HepG2 (cell line): ENCODE data around the gene FYTTD1. TPM values are rescaled to one million over a fixed set of nuclear protein-coding genes. Genes with fewer than 3 reads are reported as not detected.

Source experiments
- ATF5 ChIP-seq: sonication (generic); formaldehyde crosslinking; IDR thresholded peaks from 2 replicates; pipeline ENCODE4 v1.4.0; 2020; ENCODE audit warnings: mild to moderate bottlenecking, low read depth, missing genetic modification reagents
- DMAP1 ChIP-seq: IDR thresholded peaks from 2 replicates; pipeline ENCODE4 v1.6.1; 2016
- GTF3A ChIP-seq: sonication (generic); formaldehyde crosslinking; conservative IDR thresholded peaks from 2 replicates; pipeline ENCODE4 v1.4.0; 2020; ENCODE audit warnings: mild to moderate bottlenecking, missing genetic modification reagents
- HMG20B ChIP-seq: conservative IDR thresholded peaks from 2 replicates; pipeline ENCODE4 v1.6.1; 2016; ENCODE audit warnings: missing genetic modification reagents, missing compliant biosample characterization
- HNRNPL ChIP-seq: fragments of 200-400 bp; formaldehyde crosslinking; IDR thresholded peaks from 2 replicates; pipeline ENCODE4 v1.6.1; 2017; ENCODE audit warnings: mild to moderate bottlenecking, low read depth, low read length
- HNRNPUL1 ChIP-seq: fragments of 200-400 bp; formaldehyde crosslinking; IDR thresholded peaks from 2 replicates; pipeline ENCODE4 v1.6.1; 2017; ENCODE audit warnings: low read depth, mild to moderate bottlenecking, low read length, moderate library complexity
- JUN ChIP-seq: sonication (generic); formaldehyde crosslinking; IDR thresholded peaks from 2 replicates; pipeline ENCODE4 v1.4.0; 2020; ENCODE audit warnings: mild to moderate bottlenecking, missing genetic modification reagents
- KLF12 ChIP-seq: sonication (generic); formaldehyde crosslinking; IDR thresholded peaks from 2 replicates; pipeline ENCODE4 v1.4.0; 2020; ENCODE audit warnings: missing genetic modification reagents, borderline replicate concordance
- KMT2A ChIP-seq: sonication (generic); formaldehyde crosslinking; IDR thresholded peaks from 2 replicates; pipeline ENCODE4 v1.4.0; 2020; ENCODE audit warnings: missing genetic modification reagents
- KMT2B ChIP-seq: IDR thresholded peaks from 2 replicates; pipeline ENCODE4 v1.6.1; 2016; ENCODE audit warnings: missing genetic modification reagents, missing compliant biosample characterization
- MLX ChIP-seq: IDR thresholded peaks from 2 replicates; pipeline ENCODE4 v1.6.1; 2016
- MTF1 ChIP-seq: sonication (generic); formaldehyde crosslinking; IDR thresholded peaks from 2 replicates; pipeline ENCODE4 v1.5.0; 2020; ENCODE audit warnings: missing genetic modification reagents
- MXD4 ChIP-seq: IDR thresholded peaks from 2 replicates; pipeline ENCODE4 v1.6.1; 2016; ENCODE audit warnings: mild to moderate bottlenecking, missing biosample characterization, missing genetic modification reagents
- RBFOX2 ChIP-seq: fragments of 200-400 bp; formaldehyde crosslinking; IDR thresholded peaks from 2 replicates; pipeline ENCODE4 v1.6.1; 2017; ENCODE audit warnings: low read depth, mild to moderate bottlenecking, low read length
- RELA ChIP-seq: sonication (generic); formaldehyde crosslinking; IDR thresholded peaks from 2 replicates; pipeline ENCODE4 v1.4.0; 2020; ENCODE audit warnings: missing genetic modification reagents
- RORA ChIP-seq: sonication (generic); formaldehyde crosslinking; IDR thresholded peaks from 2 replicates; pipeline ENCODE4 v1.5.0; 2020; ENCODE audit warnings: mild to moderate bottlenecking, missing genetic modification reagents, moderate library complexity
- THAP11 ChIP-seq: IDR thresholded peaks from 2 replicates; pipeline ENCODE4 v1.6.1; 2016; ENCODE audit warnings: missing biosample characterization, missing genetic modification reagents
- ZNF382 ChIP-seq: sonication (generic); formaldehyde crosslinking; IDR thresholded peaks from 2 replicates; pipeline ENCODE4 v1.5.0; 2020; ENCODE audit warnings: missing genetic modification reagents, mild to moderate bottlenecking, borderline replicate concordance
- ZNF691 ChIP-seq: sonication (generic); formaldehyde crosslinking; IDR thresholded peaks from 2 replicates; pipeline ENCODE4 v1.4.0; 2020; ENCODE audit warnings: missing genetic modification reagents, low read depth, mild to moderate bottlenecking, borderline replicate concordance
- polyA plus RNA-seq, 8 experiments: library from polyadenylated mRNA; depleted of rRNA in 3 of 8; stranded (reverse) in 7 of 8; unstranded in 1 of 8; fragments of >200 nt; fragmentation: Illumina TruSeq in 4 of 8; extraction: Trizol in 4 of 8; gene quantifications; 2 replicates each; pipeline versions ENCODE4 v1.2.1 to v1.2.3, GENCODE V29; 2011 to 2016; ENCODE audit warnings: low read depth in 4 of 8, missing spikeins in 1 of 8, mixed read lengths in 1 of 8; ENCODE audit not compliant: insufficient read depth in 1 of 8
- total RNA-seq, 5 experiments: library from RNA; depleted of rRNA; stranded (reverse); fragments of >200 nt; fragmentation: Illumina TruSeq; extraction: Trizol; gene quantifications; 2 replicates each; pipeline ENCODE4 v1.2.3, GENCODE V29; 2016; ENCODE audit warnings: low read depth in 1 of 5
- TF ChIP-seq, protein P1 (sequence below): IDR thresholded peaks from 2 replicates; pipeline ENCODE4 v1.6.1; 2016; ENCODE audit warnings: missing compliant biosample characterization, missing genetic modification reagents, borderline replicate concordance
- TF ChIP-seq, protein P2 (sequence below): sonication (generic); formaldehyde crosslinking; IDR thresholded peaks from 2 replicates; pipeline ENCODE4 v1.4.0; 2020; ENCODE audit warnings: missing genetic modification reagents
- TF ChIP-seq, protein P3 (sequence below): fragments of 450-650 bp; IDR thresholded peaks from 2 replicates; pipeline ENCODE4 v1.6.1; 2017; ENCODE audit warnings: mild to moderate bottlenecking

Gene FYTTD1
- total and polyA plus RNA-seq, 2 of the 13 experiments (the other 11 are each of a cell fraction or from before 2014, with no cell fraction given) = 6.5 to 28.8 TPM

GRCh38 chr3:197791113-197791891 lies 41.6 kb downstream of the FYTTD1 start, which contains the start of gene LRCH3 (continued):
- TF ChIP-seq ZNF691 (peak; percentile 85; the same call in 1 of the 2 replicates), ZNF382 (CRISPR knock-in tag) (no peak), HMG20B (CRISPR knock-in tag) (no peak; the same call in 1 of the 2 replicates), HNRNPUL1 (no peak), KLF12 (CRISPR knock-in tag) (no peak), KMT2B (peak; percentile 92), GTF3A (CRISPR knock-in tag) (0 out of 2 replicates have a peak, but pooled peaks have one; percentile 78), HNRNPL (no peak), ATF5 (CRISPR knock-in tag) (no peak), DMAP1 (CRISPR knock-in tag) (peak; percentile 88; the same call in 1 of the 2 replicates), RORA (CRISPR knock-in tag) (no peak), RBFOX2 (peak; percentile 98), JUN (no peak), THAP11 (peak; percentile 78), MXD4 (peak; percentile 80), RELA (peak; percentile 57; the same call in 1 of the 2 replicates), MTF1 (CRISPR knock-in tag) (no peak), MLX (CRISPR knock-in tag) (no peak), KMT2A (CRISPR knock-in tag) (peak; percentile 97)
- TF ChIP-seq, protein P1, sequence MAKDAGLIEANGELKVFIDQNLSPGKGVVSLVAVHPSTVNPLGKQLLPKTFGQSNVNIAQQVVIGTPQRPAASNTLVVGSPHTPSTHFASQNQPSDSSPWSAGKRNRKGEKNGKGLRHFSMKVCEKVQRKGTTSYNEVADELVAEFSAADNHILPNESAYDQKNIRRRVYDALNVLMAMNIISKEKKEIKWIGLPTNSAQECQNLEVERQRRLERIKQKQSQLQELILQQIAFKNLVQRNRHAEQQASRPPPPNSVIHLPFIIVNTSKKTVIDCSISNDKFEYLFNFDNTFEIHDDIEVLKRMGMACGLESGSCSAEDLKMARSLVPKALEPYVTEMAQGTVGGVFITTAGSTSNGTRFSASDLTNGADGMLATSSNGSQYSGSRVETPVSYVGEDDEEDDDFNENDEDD (CRISPR knock-in tag) = no peak
- TF ChIP-seq, protein P2, sequence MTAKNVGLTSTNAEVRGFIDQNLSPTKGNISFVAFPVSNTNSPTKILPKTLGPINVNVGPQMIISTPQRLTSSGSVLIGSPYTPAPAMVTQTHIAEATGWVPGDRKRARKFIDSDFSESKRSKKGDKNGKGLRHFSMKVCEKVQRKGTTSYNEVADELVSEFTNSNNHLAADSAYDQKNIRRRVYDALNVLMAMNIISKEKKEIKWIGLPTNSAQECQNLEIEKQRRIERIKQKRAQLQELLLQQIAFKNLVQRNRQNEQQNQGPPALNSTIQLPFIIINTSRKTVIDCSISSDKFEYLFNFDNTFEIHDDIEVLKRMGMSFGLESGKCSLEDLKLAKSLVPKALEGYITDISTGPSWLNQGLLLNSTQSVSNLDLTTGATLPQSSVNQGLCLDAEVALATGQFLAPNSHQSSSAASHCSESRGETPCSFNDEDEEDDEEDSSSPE = no peak
- TF ChIP-seq, protein P3, sequence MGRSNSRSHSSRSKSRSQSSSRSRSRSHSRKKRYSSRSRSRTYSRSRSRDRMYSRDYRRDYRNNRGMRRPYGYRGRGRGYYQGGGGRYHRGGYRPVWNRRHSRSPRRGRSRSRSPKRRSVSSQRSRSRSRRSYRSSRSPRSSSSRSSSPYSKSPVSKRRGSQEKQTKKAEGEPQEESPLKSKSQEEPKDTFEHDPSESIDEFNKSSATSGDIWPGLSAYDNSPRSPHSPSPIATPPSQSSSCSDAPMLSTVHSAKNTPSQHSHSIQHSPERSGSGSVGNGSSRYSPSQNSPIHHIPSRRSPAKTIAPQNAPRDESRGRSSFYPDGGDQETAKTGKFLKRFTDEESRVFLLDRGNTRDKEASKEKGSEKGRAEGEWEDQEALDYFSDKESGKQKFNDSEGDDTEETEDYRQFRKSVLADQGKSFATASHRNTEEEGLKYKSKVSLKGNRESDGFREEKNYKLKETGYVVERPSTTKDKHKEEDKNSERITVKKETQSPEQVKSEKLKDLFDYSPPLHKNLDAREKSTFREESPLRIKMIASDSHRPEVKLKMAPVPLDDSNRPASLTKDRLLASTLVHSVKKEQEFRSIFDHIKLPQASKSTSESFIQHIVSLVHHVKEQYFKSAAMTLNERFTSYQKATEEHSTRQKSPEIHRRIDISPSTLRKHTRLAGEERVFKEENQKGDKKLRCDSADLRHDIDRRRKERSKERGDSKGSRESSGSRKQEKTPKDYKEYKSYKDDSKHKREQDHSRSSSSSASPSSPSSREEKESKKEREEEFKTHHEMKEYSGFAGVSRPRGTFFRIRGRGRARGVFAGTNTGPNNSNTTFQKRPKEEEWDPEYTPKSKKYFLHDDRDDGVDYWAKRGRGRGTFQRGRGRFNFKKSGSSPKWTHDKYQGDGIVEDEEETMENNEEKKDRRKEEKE = no peak
